Raji (cell line): ENCODE results near the gene SLC38A5.

Experiments used
- POLR2A ChIP-seq: IDR thresholded peaks from 2 replicates; pipeline ENCODE4 v1.6.1; 2011; ENCODE audit warnings: low read depth, low read length, control low read depth; ENCODE audit not compliant: insufficient read depth

SLC38A5 gene

GRCh38 chrX:48498374-48498809 is 28.3 kb upstream of the SLC38A5 start:
- no peak for TF ChIP-seq POLR2A

GRCh38 chrX:48497871-48498270 is 27.8 kb upstream of the SLC38A5 start:
- TF ChIP-seq POLR2A: no peak

- TF ChIP-seq POLR2A: no peak
Measured at GRCh38 chrX:48496660-48497059, 26.6 kb upstream of the SLC38A5 start.

- no peak for TF ChIP-seq POLR2A
Measured at GRCh38 chrX:48493890-48494364, 23.9 kb upstream of the SLC38A5 start.

GRCh38 chrX:48492293-48492910 is 22.3 kb upstream of the SLC38A5 start:
- TF ChIP-seq POLR2A: no peak

GRCh38 chrX:48491809-48492208 is 21.7 kb upstream of the SLC38A5 start:
- no peak for TF ChIP-seq POLR2A

GRCh38 chrX:48490661-48491060 is 20.6 kb upstream of the SLC38A5 start:
- no peak for TF ChIP-seq POLR2A

- no peak for TF ChIP-seq POLR2A
Measured at GRCh38 chrX:48489892-48490291, 19.8 kb upstream of the SLC38A5 start.

- no peak for TF ChIP-seq POLR2A
Measured at GRCh38 chrX:48489296-48489695, 19.2 kb upstream of the SLC38A5 start.

GRCh38 chrX:48488034-48488433 is 18.0 kb upstream of the SLC38A5 start:
- no peak for TF ChIP-seq POLR2A

GRCh38 chrX:48487362-48487798 is 17.3 kb upstream of the SLC38A5 start:
- TF ChIP-seq POLR2A: no peak

GRCh38 chrX:48482526-48482925 is 12.5 kb upstream of the SLC38A5 start:
- TF ChIP-seq POLR2A: no peak

GRCh38 chrX:48480583-48480982 is 10.5 kb upstream of the SLC38A5 start:
- no peak for TF ChIP-seq POLR2A

GRCh38 chrX:48480142-48480541 is 10.1 kb upstream of the SLC38A5 start:
- no peak for TF ChIP-seq POLR2A

GRCh38 chrX:48478806-48479205 is 8.7 kb upstream of the SLC38A5 start:
- TF ChIP-seq POLR2A: no peak

- no peak for TF ChIP-seq POLR2A
Measured at GRCh38 chrX:48477960-48478755, 8.1 kb upstream of the SLC38A5 start.
